ENCODE measurements around the gene SKAP2.

SKAP2 gene

GRCh38 chr7:26664735-26665416 is 199.5 kb downstream of the SKAP2 start:
- peak in 1 of 3 donors; percentile 1 for DNase-seq (ENCODE audit: low read depth in 3 of 3)

GRCh38 chr7:26664274-26664673 is 200.1 kb downstream of the SKAP2 start:
- DNase-seq (ENCODE audit: low read depth in 3 of 3): no peak

- DNase-seq (ENCODE audit: low read depth in 3 of 3): no peak
Observed at GRCh38 chr7:26663874-26664273, 200.5 kb downstream of the SKAP2 start.

- DNase-seq (ENCODE audit: low read depth in 3 of 3): no peak
Observed at GRCh38 chr7:26662646-26663045, 201.7 kb downstream of the SKAP2 start.

GRCh38 chr7:26659121-26659520 is 205.3 kb downstream of the SKAP2 start:
- no peak for DNase-seq (ENCODE audit: low read depth in 3 of 3)

- DNase-seq (ENCODE audit: low read depth in 3 of 3): no peak
Observed at GRCh38 chr7:26658389-26659084, 205.9 kb downstream of the SKAP2 start.

- no peak for DNase-seq (ENCODE audit: low read depth in 3 of 3)
Observed at GRCh38 chr7:26657686-26658388, 206.6 kb downstream of the SKAP2 start.

- DNase-seq (ENCODE audit: low read depth in 3 of 3): no peak
Observed at GRCh38 chr7:26657206-26657641, 207.2 kb downstream of the SKAP2 start.

GRCh38 chr7:26656735-26657134 is 207.7 kb downstream of the SKAP2 start:
- no peak for DNase-seq (ENCODE audit: low read depth in 3 of 3)

GRCh38 chr7:26655781-26656180 is 208.6 kb downstream of the SKAP2 start:
- no peak for DNase-seq (ENCODE audit: low read depth in 3 of 3)

- DNase-seq (ENCODE audit: low read depth in 3 of 3): no peak
Observed at GRCh38 chr7:26653430-26654399, 210.7 kb downstream of the SKAP2 start.

GRCh38 chr7:26652401-26653100 is 211.8 kb downstream of the SKAP2 start:
- DNase-seq (ENCODE audit: low read depth in 3 of 3): no peak

GRCh38 chr7:26650103-26650502 is 214.3 kb downstream of the SKAP2 start:
- DNase-seq (ENCODE audit: low read depth in 3 of 3): no peak

GRCh38 chr7:26649388-26649787 is 215.0 kb downstream of the SKAP2 start:
- no peak for DNase-seq (ENCODE audit: low read depth in 3 of 3)

- no peak for DNase-seq (ENCODE audit: low read depth in 3 of 3)
Observed at GRCh38 chr7:26648554-26648953, 215.8 kb downstream of the SKAP2 start.

GRCh38 chr7:26646336-26647048 is 217.9 kb downstream of the SKAP2 start:
- no peak for DNase-seq (ENCODE audit: low read depth in 3 of 3)

GRCh38 chr7:26645121-26645520 is 219.3 kb downstream of the SKAP2 start:
- no peak for DNase-seq (ENCODE audit: low read depth in 3 of 3)

- DNase-seq (ENCODE audit: low read depth in 3 of 3): no peak
Observed at GRCh38 chr7:26642416-26642815, 222.0 kb downstream of the SKAP2 start.

- no peak for DNase-seq (ENCODE audit: low read depth in 3 of 3)
Observed at GRCh38 chr7:26639695-26640094, 224.7 kb downstream of the SKAP2 start.

- no peak for DNase-seq (ENCODE audit: low read depth in 3 of 3)
Observed at GRCh38 chr7:26639111-26639510, 225.3 kb downstream of the SKAP2 start.

Measured in stimulated activated CD4-positive, alpha-beta T cell treated with anti-CD3 and anti-CD28 coated beads, TNF-alpha, amount 100 ng/mL, for 48 hours (primary cell).